GM19023 (cell line): ENCODE data around the gene GRB10.

ENCODE experiments used
- ATAC-seq: cut with Tn5 transposase; IDR thresholded peaks from one replicate; pipeline ENCODE4 v1.9.1; 2021; ENCODE audit warnings: mild to moderate bottlenecking, moderate library complexity; ENCODE audit not compliant: unreplicated experiment

Gene GRB10

GRCh38 chr7:50658696-50659095 lies 124.0 kb downstream of the GRB10 start:
- ATAC-seq: no peak

- no peak for ATAC-seq
These were observed 124.8 kb downstream of the GRB10 start for GRCh38 chr7:50657912-50658311.

- ATAC-seq: no peak
These were observed 125.3 kb downstream of the GRB10 start for GRCh38 chr7:50657341-50657873.

- ATAC-seq: no peak
These were observed 126.4 kb downstream of the GRB10 start for GRCh38 chr7:50656141-50656895.

- no peak for ATAC-seq
These were observed 127.2 kb downstream of the GRB10 start for GRCh38 chr7:50655490-50655889.

GRCh38 chr7:50655020-50655419 lies 127.7 kb downstream of the GRB10 start:
- ATAC-seq: no peak

GRCh38 chr7:50653981-50654425 lies 128.7 kb downstream of the GRB10 start:
- ATAC-seq: no peak

GRCh38 chr7:50653126-50653864 lies 129.4 kb downstream of the GRB10 start:
- no peak for ATAC-seq

- ATAC-seq: no peak
These were observed 130.1 kb downstream of the GRB10 start for GRCh38 chr7:50652400-50653125.

GRCh38 chr7:50651271-50651989 lies 131.3 kb downstream of the GRB10 start:
- ATAC-seq: no peak

- no peak for ATAC-seq
These were observed 132.5 kb downstream of the GRB10 start for GRCh38 chr7:50650057-50650664.

GRCh38 chr7:50649259-50649885 lies 133.3 kb downstream of the GRB10 start:
- no peak for ATAC-seq

- ATAC-seq: no peak
These were observed 134.0 kb downstream of the GRB10 start for GRCh38 chr7:50648570-50649169.

GRCh38 chr7:50648076-50648475 lies 134.6 kb downstream of the GRB10 start:
- ATAC-seq: no peak

GRCh38 chr7:50647286-50647980 lies 135.3 kb downstream of the GRB10 start:
- ATAC-seq: no peak

- no peak for ATAC-seq
These were observed 136.6 kb downstream of the GRB10 start for GRCh38 chr7:50646069-50646468.

GRCh38 chr7:50645186-50645585 lies 137.5 kb downstream of the GRB10 start:
- no peak for ATAC-seq

GRCh38 chr7:50644586-50644985 lies 138.1 kb downstream of the GRB10 start:
- no peak for ATAC-seq

GRCh38 chr7:50644114-50644513 lies 138.6 kb downstream of the GRB10 start:
- ATAC-seq: no peak
